AG10803 (cell line): ENCODE results near the gene ARRB2.

Experiments
- DNase-seq: peaks from one replicate; pipeline ENCODE4 v3.0.0; 2010; ENCODE audit warnings: low read depth
- H3K4me3 ChIP-seq: 2 replicates; pipeline ENCODE4 v1.5.1; 2011; ENCODE audit warnings: mild to moderate bottlenecking, low read length, control low read depth
- CTCF ChIP-seq: conservative IDR thresholded peaks from 2 replicates; pipeline ENCODE4 v1.5.1; 2011; ENCODE audit warnings: mild to moderate bottlenecking, low read length, control low read depth, inconsistent platforms

Gene ARRB2

GRCh38 chr17:4719684-4720221 is 9.3 kb downstream of the ARRB2 start:
- no peak overlapping the region for H3K4me3 ChIP-seq
- no peak for TF ChIP-seq CTCF
- DNase-seq, result no peak

- no peak overlapping the region for H3K4me3 ChIP-seq
- DNase-seq, result no peak
- no peak for TF ChIP-seq CTCF
Measured at GRCh38 chr17:4720787-4721186, 10.4 kb downstream of the ARRB2 start.

- no peak for DNase-seq
- TF ChIP-seq CTCF, result no peak
- H3K4me3 ChIP-seq, result no peak overlapping the region
Measured at GRCh38 chr17:4721203-4722135, 11.0 kb downstream of the ARRB2 start.

GRCh38 chr17:4722678-4723240 is 12.3 kb downstream of the ARRB2 start:
- DNase-seq, result no peak

GRCh38 chr17:4724650-4725049 is 14.2 kb downstream of the ARRB2 start:
- TF ChIP-seq CTCF, result no peak
- DNase-seq, result no peak
- H3K4me3 ChIP-seq, result no peak overlapping the region

More at GRCh38 chr17:4722678-4723240, 12.3 kb downstream of the ARRB2 start:
- no peak overlapping the region for H3K4me3 ChIP-seq
- no peak for TF ChIP-seq CTCF

GRCh38 chr17:4725646-4726310 is 15.3 kb downstream of the ARRB2 start:
- no peak for DNase-seq
- no peak overlapping the region for H3K4me3 ChIP-seq
- no peak for TF ChIP-seq CTCF
